CD4-positive, alpha-beta memory T cell (primary cell): ENCODE data around the gene FBXO2. TPM values are rescaled to one million over a fixed set of nuclear protein-coding genes. Genes with fewer than 3 reads are reported as not detected.

Source experiments
- CTCF ChIA-PET: fragments of 350-600 bp; sonication (Branson Sonifier 250); formaldehyde crosslinking; loops from one replicate; lab custom pipeline; 2021; ENCODE audit warnings: inconsistent platforms; ENCODE audit not compliant: partially characterized antibody; lab: Charles Lee
- POLR2A ChIA-PET: fragments of 350-600 bp; sonication (Branson Sonifier 250); formaldehyde crosslinking; loops from one replicate; lab custom pipeline; 2021; ENCODE audit not compliant: partially characterized antibody; lab: Charles Lee
- DNase-seq, 5 donors: peaks; one replicate each; pipeline versions ENCODE4 v3.0.0 to v3.0.0-alpha.2; 2020 to 2022; ENCODE audit warnings: mixed read lengths in 1 of 5
- H3K27ac ChIP-seq: one replicate; pipeline ENCODE4 v1.7.0; 2013; ENCODE audit warnings: low read depth, low read length
- H3K27me3 ChIP-seq: 2 replicates; pipeline ENCODE4 v1.7.0; 2013; ENCODE audit warnings: mild to moderate bottlenecking, low read length, moderate library complexity; ENCODE audit not compliant: insufficient read depth
- H3K36me3 ChIP-seq: 2 replicates; pipeline ENCODE4 v1.7.0; 2013; ENCODE audit warnings: mild to moderate bottlenecking, low read length, moderate library complexity; ENCODE audit not compliant: insufficient read depth
- H3K4me1 ChIP-seq: 2 replicates; pipeline ENCODE4 v1.7.0; 2013; ENCODE audit warnings: mild to moderate bottlenecking, low read length, moderate library complexity; ENCODE audit not compliant: insufficient read depth
- H3K4me3 ChIP-seq, 2 donors: one replicate each; pipeline ENCODE4 v1.7.0; 2013; ENCODE audit warnings: low read length in 2 of 2, mild to moderate bottlenecking in 1 of 2
- H3K9me3 ChIP-seq, 2 donors: one replicate each; pipeline ENCODE4 v1.7.0; 2013; ENCODE audit warnings: low read length in 2 of 2, control low read depth in 1 of 2; ENCODE audit not compliant: control insufficient read depth in 1 of 2
- H3K27ac Mint-ChIP-seq, 7 donors: one replicate each; pipeline ENCODE4 v1.8.0; 2020 to 2021; ENCODE audit warnings: mixed read lengths in 7 of 7, mild to moderate bottlenecking in 6 of 7, inconsistent platforms in 3 of 7, moderate library complexity in 3 of 7
- H3K27me3 Mint-ChIP-seq, 2 donors: one replicate each; pipeline ENCODE4 v1.8.0; 2020 to 2021; ENCODE audit warnings: mixed read lengths in 2 of 2
- H3K36me3 Mint-ChIP-seq, 2 donors: one replicate each; pipeline ENCODE4 v1.8.0; 2020 to 2021; ENCODE audit warnings: mixed read lengths in 2 of 2, inconsistent platforms in 1 of 2, mild to moderate bottlenecking in 1 of 2
- H3K4me1 Mint-ChIP-seq, 4 donors: one replicate each; pipeline ENCODE4 v1.8.0; 2020 to 2021; ENCODE audit warnings: mixed read lengths in 4 of 4, mild to moderate bottlenecking in 1 of 4
- H3K4me3 Mint-ChIP-seq, 8 donors: one replicate each; pipeline ENCODE4 v1.8.0; 2020 to 2021; ENCODE audit warnings: mixed read lengths in 8 of 8, mild to moderate bottlenecking in 7 of 8, moderate library complexity in 6 of 8, inconsistent platforms in 3 of 8
- H3K9me3 Mint-ChIP-seq, 8 donors: one replicate each; pipeline ENCODE4 v1.8.0; 2020 to 2021; ENCODE audit warnings: mixed read lengths in 8 of 8, mild to moderate bottlenecking in 5 of 8, inconsistent platforms in 3 of 8, moderate library complexity in 1 of 8
- intact Hi-C: fragments of 100-400 bp; cut with micrococcal nuclease; formaldehyde crosslinking; loops from one replicate; pipeline ENCODE4 v1.15.1; 2023
- polyA plus RNA-seq, 2 donors: library from polyadenylated mRNA; unstranded; fragments of 300-500 nt; fragmentation: Illumina TruSeq; gene quantifications; one replicate each; pipeline ENCODE4 v1.2.3, GENCODE V29; 2021
- total RNA-seq, 2 experiments: library from RNA; stranded (reverse); gene quantifications; one replicate each; pipeline ENCODE4 v1.2.3, GENCODE V29; 2021

FBXO2 gene
- total and polyA plus RNA-seq, 4 experiments from 2014 or later = 4.1 to 7.5 (median 4.7) TPM

DNA sequence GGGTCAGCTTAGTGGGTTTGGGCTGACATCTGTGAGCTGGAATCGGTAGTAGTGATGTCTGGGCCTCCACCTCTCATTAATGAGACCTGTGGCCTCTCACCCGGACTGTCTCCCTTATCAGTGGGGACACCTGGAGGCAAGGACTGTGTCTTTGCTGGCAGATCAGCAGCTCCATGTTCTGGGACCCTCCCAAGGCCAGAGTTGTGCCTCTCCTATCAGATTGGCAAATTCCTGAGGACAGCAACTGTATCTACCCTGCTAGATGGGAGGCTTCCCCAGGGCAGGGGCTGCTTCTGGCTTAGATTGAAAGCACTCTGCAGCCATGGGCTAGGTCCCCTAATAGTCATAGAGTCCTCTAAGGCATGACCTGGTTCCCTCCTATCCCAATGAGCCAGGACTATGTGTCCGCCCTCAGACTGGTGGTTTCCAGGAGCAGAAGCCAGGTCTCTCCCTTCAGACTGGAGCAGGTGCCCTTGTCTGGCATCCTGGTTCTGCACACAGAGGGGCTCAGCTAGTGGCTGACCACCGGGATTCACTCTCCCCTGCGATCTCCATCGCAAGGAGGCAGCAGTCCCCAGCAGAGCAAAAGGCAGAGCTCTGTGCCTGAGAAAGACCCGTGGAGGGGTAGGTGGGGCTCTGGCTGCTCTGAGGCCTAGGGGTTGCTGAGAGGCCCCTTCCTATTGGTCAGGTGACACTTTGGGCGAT lies 43.1 kb upstream of the FBXO2 start:
- H3K4me3 ChIP-seq = no peak overlapping the region
- no peaks in the 10 kb centered on the region for H3K36me3 ChIP-seq
- H3K4me1 ChIP-seq = peaks cover 17% of the 10 kb centered on the region
- H3K27ac ChIP-seq = no peak overlapping the region
- Mint-ChIP-seq H3K27ac (no peak overlapping the region), H3K4me1 (peaks cover 8 to 18% (median 13%) of the 10 kb centered on the region in 4 donors), H3K9me3 (no peaks in the 10 kb centered on the region), H3K36me3 (no peaks in the 10 kb centered on the region), H3K4me3 (no peak overlapping the region), H3K27me3 (peaks cover 19 to 21% of the 10 kb centered on the region in 2 donors)
- ChIA-PET POLR2A (no interaction called here), CTCF (interaction anchor here (1.0 to 1.6 kb wide), 2 partner anchors 11 to 33 kb away, joined by 5 read pairs; no protein-coding TSS in a partner anchor)
- H3K27me3 ChIP-seq = no peaks in the 10 kb centered on the region
- intact Hi-C loops = no loop called here
- no peaks in the 10 kb centered on the region for H3K9me3 ChIP-seq
- no peak for DNase-seq

DNA sequence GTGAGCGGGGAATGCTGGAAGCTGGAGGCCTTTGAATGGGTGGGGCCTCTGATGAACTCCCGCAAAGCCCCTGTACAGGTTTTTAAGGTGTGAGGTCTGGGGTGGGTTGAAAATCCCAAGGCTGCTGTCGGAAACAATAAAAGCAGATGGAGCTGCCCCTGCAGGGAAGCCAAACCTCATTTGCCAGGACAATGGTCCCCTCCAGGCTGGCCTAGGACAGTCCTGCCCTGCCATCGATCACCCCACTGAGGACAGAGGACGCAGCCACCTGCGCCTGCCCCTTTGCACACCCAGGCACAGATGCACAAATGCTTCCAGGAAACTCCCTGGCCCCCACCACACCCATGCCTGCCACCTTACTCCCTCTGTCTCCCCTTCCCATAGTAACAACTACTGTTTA lies 41.6 kb upstream of the FBXO2 start:
- POLR2A ChIA-PET = interaction anchor here (1.4 to 1.7 kb wide), 2 partner anchors 10 to 31 kb away, joined by 4 to 7 read pairs; partner anchors contain the start of gene FBXO6
- no peak overlapping the region for H3K27ac Mint-ChIP-seq

DNA sequence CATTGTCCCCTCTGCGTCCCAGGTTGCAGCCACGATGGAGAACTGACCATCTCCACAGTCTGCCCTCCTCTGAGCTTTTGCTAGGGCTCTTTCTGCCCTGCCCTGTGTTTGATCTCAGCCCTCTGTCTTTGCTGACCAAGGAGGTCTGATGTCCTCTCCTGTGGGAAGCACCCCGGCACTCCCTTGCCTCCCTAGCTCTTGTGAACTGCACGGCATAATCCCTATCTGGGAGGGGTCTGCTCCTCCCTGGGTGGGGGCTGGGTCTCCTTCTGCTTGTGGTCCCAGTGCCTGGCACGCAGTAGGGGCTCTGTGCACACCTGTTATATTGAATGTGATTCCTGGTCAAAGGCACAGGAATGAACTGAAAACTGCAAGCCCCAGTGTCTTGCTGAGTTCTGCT lies 39.7 kb upstream of the FBXO2 start:
- no peaks in the 10 kb centered on the region for H3K36me3 Mint-ChIP-seq
- H3K27ac Mint-ChIP-seq = peak overlapping the region in 2 of 7 donors; percentile 52 to 77
- H3K4me3 Mint-ChIP-seq = peak overlapping the region in 3 of 8 donors; percentile 18 to 81 (median 61)
- peaks cover 0 to 2% (median 0%) of the 10 kb centered on the region in 8 donors for H3K9me3 Mint-ChIP-seq
- no peaks in the 10 kb centered on the region for H3K9me3 ChIP-seq
- no peak for DNase-seq
- ChIA-PET CTCF (interaction anchor here (0.6 to 1.6 kb wide), 3 partner anchors 17 to 288 kb away, joined by 3 to 6 read pairs (median 3); partner anchors contain the start of gene FBXO6), POLR2A (interaction anchor here (1.2 to 1.9 kb wide), 2 partner anchors 12 to 29 kb away, joined by 3 to 8 read pairs; no protein-coding TSS in a partner anchor)
- peaks cover 32% of the 10 kb centered on the region for H3K4me1 ChIP-seq
- H3K27me3 Mint-ChIP-seq = peaks cover 30% of the 10 kb centered on the region in 2 donors
- H3K36me3 ChIP-seq = no peaks in the 10 kb centered on the region
- H3K27me3 ChIP-seq = no peaks in the 10 kb centered on the region
- intact Hi-C loops = no loop called here
- H3K4me3 ChIP-seq = no peak overlapping the region
- peaks cover 15 to 31% (median 25%) of the 10 kb centered on the region in 4 donors for H3K4me1 Mint-ChIP-seq
- no peak overlapping the region for H3K27ac ChIP-seq

More for the DNA sequence above, 41.6 kb upstream of the FBXO2 start:
- H3K27ac ChIP-seq = no peak overlapping the region
- Mint-ChIP-seq H3K4me1 (peaks cover 10 to 24% (median 17%) of the 10 kb centered on the region in 4 donors), H3K36me3 (no peaks in the 10 kb centered on the region), H3K9me3 (no peaks in the 10 kb centered on the region), H3K27me3 (peaks cover 22 to 23% of the 10 kb centered on the region in 2 donors), H3K4me3 (no peak overlapping the region)
- no peaks in the 10 kb centered on the region for H3K36me3 ChIP-seq
- H3K9me3 ChIP-seq = no peaks in the 10 kb centered on the region
- peaks cover 24% of the 10 kb centered on the region for H3K4me1 ChIP-seq
- CTCF ChIA-PET = interaction anchor here (1.5 kb wide), 1 partner anchor 54 kb away, joined by 3 read pairs; no protein-coding TSS in a partner anchor
- intact Hi-C loops = no loop called here
- H3K4me3 ChIP-seq = no peak overlapping the region
- DNase-seq = no peak
- no peaks in the 10 kb centered on the region for H3K27me3 ChIP-seq

DNA sequence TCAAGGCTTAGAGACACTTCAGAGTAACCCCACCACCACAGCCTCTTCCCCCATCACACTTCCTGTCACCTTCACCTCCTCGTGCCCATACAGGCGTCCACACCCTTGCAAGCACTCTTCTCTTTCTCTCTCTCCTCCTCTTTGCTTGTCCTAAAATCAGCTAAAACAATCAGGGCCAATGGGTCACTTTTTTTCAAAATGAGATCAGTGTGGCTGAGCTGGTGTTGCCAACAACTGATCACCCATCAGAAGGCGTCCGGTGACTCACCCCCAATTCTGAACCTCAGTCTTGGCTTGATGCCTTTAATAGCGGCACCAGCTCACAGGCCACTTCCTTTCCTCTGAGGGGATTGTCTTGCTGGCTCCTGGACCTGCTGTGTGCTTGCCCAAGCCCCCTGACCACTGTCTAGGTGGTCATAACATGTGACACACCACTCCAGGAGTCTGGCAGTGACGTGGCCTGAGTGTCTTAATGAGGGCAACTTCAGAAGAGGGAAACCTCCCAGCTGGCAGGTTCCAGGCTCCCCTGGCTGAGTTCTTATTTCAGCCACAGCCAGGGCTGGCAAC lies 38.9 kb upstream of the FBXO2 start:
- Histone ChIP-seq H3K27ac (no peak overlapping the region), H3K4me1 (peaks cover 32% of the 10 kb centered on the region), H3K36me3 (no peaks in the 10 kb centered on the region), H3K9me3 (no peaks in the 10 kb centered on the region), H3K27me3 (no peaks in the 10 kb centered on the region), H3K4me3 (no peak overlapping the region)
- peak; percentile 15 to 62 (median 33) for DNase-seq
- peaks cover 26 to 31% of the 10 kb centered on the region in 2 donors for H3K27me3 Mint-ChIP-seq
- H3K4me1 Mint-ChIP-seq = peaks cover 15 to 31% (median 25%) of the 10 kb centered on the region in 4 donors
- peaks cover 0 to 2% (median 0%) of the 10 kb centered on the region in 8 donors for H3K9me3 Mint-ChIP-seq
- H3K36me3 Mint-ChIP-seq = no peaks in the 10 kb centered on the region
- H3K4me3 Mint-ChIP-seq = peak overlapping the region in 7 of 8 donors; percentile 19 to 84 (median 67)
- CTCF ChIA-PET = interaction anchor here (0.9 to 1.6 kb wide), 2 partner anchors 29 to 47 kb away, joined by 3 to 6 read pairs; partner anchors contain the start of gene FBXO6
- POLR2A ChIA-PET = interaction anchor here (1.2 to 1.9 kb wide), 2 partner anchors 11 to 29 kb away, joined by 3 to 8 read pairs; no protein-coding TSS in a partner anchor
- peak overlapping the region in 1 of 7 donors; percentile 75 for H3K27ac Mint-ChIP-seq
- intact Hi-C loops = no loop called here

DNA sequence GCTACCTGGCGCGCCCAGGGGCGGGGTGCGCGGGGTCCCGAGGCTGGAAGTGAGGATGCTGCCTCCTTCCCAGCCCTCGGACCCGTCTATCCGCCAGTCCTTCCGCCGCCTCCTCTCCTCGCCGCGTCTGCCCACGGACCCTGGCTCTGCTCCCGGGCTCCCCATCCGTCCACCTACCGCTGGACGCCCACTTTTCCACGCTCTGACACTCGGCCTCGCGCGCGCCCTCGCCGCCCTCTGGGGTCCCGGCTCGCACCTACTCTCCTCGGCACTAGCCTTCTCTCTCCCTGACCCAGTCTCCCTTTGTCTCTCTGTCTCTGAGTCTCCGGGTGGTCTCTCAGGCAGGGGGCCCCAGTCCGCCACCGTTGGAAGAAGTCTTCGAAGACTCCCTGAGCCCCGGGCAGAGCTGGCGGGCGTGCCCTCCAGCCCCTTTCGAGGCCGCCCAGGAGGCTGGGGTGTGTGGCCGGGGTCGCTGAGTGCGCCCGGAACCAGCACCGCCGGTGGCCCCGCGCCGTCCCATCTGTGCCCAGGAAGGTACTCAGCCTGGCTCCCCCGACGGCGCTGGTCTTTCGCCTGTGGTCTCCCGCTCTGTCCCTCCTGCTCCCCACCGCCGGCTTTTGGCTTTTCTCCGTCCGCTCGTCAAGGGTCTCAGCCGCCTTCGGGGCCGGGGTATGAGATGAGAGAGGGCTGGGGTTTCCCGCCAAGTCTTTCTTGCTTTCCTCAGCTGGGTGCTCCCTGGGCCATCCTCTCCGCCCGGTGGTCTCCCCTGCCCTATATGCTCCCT lies 37.9 kb upstream of the FBXO2 start:
- intact Hi-C loops = no loop called here
- no peaks in the 10 kb centered on the region for H3K36me3 ChIP-seq
- H3K27me3 Mint-ChIP-seq = peaks cover 29 to 36% of the 10 kb centered on the region in 2 donors
- no peak overlapping the region for H3K4me3 ChIP-seq
- H3K4me1 ChIP-seq = peaks cover 27% of the 10 kb centered on the region
- no peak overlapping the region for H3K27ac ChIP-seq
- POLR2A ChIA-PET = interaction anchor here (1.9 kb wide), 1 partner anchor 10 kb away, joined by 8 read pairs; no protein-coding TSS in a partner anchor
- DNase-seq = no peak
- peak overlapping the region in 1 of 7 donors; percentile 85 for H3K27ac Mint-ChIP-seq
- H3K9me3 Mint-ChIP-seq = peaks cover 0 to 2% (median 0%) of the 10 kb centered on the region in 8 donors
- peaks cover 15 to 31% (median 25%) of the 10 kb centered on the region in 4 donors for H3K4me1 Mint-ChIP-seq
- no peaks in the 10 kb centered on the region for H3K27me3 ChIP-seq
- H3K4me3 Mint-ChIP-seq = peak overlapping the region in 7 of 8 donors; percentile 19 to 84 (median 69)
- H3K9me3 ChIP-seq = no peaks in the 10 kb centered on the region
- CTCF ChIA-PET = no interaction called here
- H3K36me3 Mint-ChIP-seq = no peaks in the 10 kb centered on the region

DNA sequence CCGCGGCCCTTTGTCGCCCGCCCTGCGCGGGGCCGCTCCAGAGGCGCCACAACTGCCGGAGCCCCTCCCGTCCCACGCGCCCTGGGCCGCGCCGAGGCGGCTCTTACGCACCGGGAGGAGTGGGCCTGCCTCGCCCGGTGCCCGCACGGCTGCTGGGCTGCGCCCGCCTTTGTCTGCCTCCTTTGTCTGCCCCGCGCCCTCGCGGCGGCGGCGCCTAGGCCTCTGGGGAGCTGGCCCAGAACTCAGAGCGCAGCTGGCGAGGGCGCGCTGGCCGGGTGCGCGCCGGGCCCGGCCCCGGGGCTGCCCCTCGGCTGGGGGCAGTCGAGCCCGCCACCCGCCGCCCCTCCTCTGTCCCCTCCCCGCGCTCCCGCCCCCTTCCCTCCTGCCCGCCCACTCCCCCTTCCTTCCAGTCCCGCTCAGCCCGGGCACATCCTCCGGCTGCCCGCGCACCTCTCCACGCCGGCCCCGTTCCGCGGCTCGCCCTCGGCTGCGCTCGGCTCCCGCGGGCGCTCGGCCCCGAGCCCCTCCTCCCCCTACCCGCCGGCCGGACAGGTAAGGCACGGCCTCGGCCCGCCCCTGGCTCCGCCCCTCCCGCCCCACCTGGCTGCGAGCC lies 37.2 kb upstream of the FBXO2 start, which contains the start of gene DRAXIN:
Gene DRAXIN (plus strand): TSS at position 409 of the 613 bp plus-strand sequence. CDS start 14,549 bp downstream, outside the sequence.
- H3K4me1 Mint-ChIP-seq = peaks cover 15 to 31% (median 25%) of the 10 kb centered on the region in 4 donors
- H3K36me3 Mint-ChIP-seq = no peaks in the 10 kb centered on the region
- intact Hi-C loops = no loop called here
- ChIA-PET POLR2A (interaction anchor here (1.2 to 1.3 kb wide), 2 partner anchors 10 to 28 kb away, joined by 3 to 4 read pairs; partner anchors contain the start of gene MAD2L2), CTCF (no interaction called here)
- peaks cover 0 to 2% (median 0%) of the 10 kb centered on the region in 8 donors for H3K9me3 Mint-ChIP-seq
- H3K27me3 Mint-ChIP-seq = peaks cover 29 to 36% of the 10 kb centered on the region in 2 donors
- H3K27ac ChIP-seq = no peak within 1 kb of the TSS
- H3K27ac Mint-ChIP-seq = peak within 1 kb of the TSS in 2 of 7 donors; percentile 66 to 85
- peak in 1 of 5 donors; percentile 6 for DNase-seq
- no peaks in the 10 kb centered on the region for H3K9me3 ChIP-seq
- no peaks in the 10 kb centered on the region for H3K36me3 ChIP-seq
- H3K27me3 ChIP-seq = no peaks in the 10 kb centered on the region
- H3K4me3 ChIP-seq = no peak within 1 kb of the TSS
- H3K4me1 ChIP-seq = peaks cover 27% of the 10 kb centered on the region
- peak within 1 kb of the TSS in 7 of 8 donors; percentile 35 to 84 (median 69) for H3K4me3 Mint-ChIP-seq
